SU-DHL-6 (cell line): Measurements from ENCODE around the gene MPHOSPH6.

ENCODE experiments used
- CTCF ChIP-seq: fragments of 200-600 bp; sonication (generic); IDR thresholded peaks from one replicate; pipeline ENCODE4 v1.5.1; 2017; ENCODE audit warnings: antibody characterized with exemption, mild to moderate bottlenecking, low read length, moderate library complexity; ENCODE audit not compliant: insufficient read depth, poor library complexity, severe bottlenecking
- EZH2phosphoT487 ChIP-seq: fragments of 200-600 bp; sonication (generic), shearing (Covaris generic); conservative IDR thresholded peaks from 2 replicates; pipeline ENCODE4 v1.6.1; 2018; ENCODE audit warnings: mild to moderate bottlenecking, antibody characterized with exemption, low read length, moderate library complexity, mixed read lengths

- TF ChIP-seq CTCF (no peak), EZH2phosphoT487 (no peak)
These were observed 23.5 kb downstream of the MPHOSPH6 start for GRCh38 chr16:82146556-82146955.
